GM23248 (cell line): ENCODE measurements around the gene SERPINA10.

Source experiments
- EZH2 ChIP-seq: fragments of 200-600 bp; sonication (generic); IDR thresholded peaks from 2 replicates; pipeline ENCODE4 v1.6.1; 2018; ENCODE audit warnings: antibody characterized with exemption, mild to moderate bottlenecking; ENCODE audit not compliant: insufficient read depth, poor library complexity, severe bottlenecking
- EZH2phosphoT487 ChIP-seq: fragments of 200-600 bp; sonication (generic); IDR thresholded peaks from 2 replicates; pipeline ENCODE4 v1.6.1; 2018; ENCODE audit warnings: antibody characterized with exemption, moderate library complexity, mild to moderate bottlenecking, low read depth; ENCODE audit not compliant: insufficient read depth

DNA sequence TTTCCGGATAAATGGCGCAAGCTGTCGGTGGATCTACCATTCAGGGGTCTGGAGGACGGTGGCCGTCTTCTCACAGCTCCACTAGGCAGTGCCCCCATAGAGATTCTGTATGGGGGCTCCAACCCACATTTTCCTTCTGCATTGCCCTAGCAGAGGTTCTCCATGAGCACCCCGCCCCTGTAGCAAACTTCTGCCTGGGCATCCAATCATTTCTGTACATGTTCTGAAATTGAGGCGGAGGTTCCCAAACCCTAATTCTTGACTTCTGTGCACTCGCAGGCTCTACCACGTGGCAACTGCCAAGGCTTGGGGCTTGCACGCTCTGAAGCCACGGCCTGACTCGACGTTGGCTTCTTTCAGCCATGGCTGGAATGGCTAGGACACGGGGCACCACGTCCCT lies 5.1 kb upstream of the SERPINA10 start:
- no peak for TF ChIP-seq EZH2phosphoT487
- no peak for TF ChIP-seq EZH2
